ENCODE results near the gene NABP1.

Gene NABP1

GRCh38 chr2:191703079-191703725 lies 25.3 kb downstream of the NABP1 start:
- no peak for DNase-seq (ENCODE audit: low read depth in 2 of 2, low spot score in 1 of 2)

GRCh38 chr2:191705084-191705483 lies 27.1 kb downstream of the NABP1 start:
- no peak for DNase-seq (ENCODE audit: low read depth in 2 of 2, low spot score in 1 of 2)

- no peak for DNase-seq (ENCODE audit: low read depth in 2 of 2, low spot score in 1 of 2)
Measured at GRCh38 chr2:191705701-191706100, 27.8 kb downstream of the NABP1 start.

GRCh38 chr2:191706791-191707190 lies 28.9 kb downstream of the NABP1 start:
- DNase-seq (ENCODE audit: low read depth in 2 of 2, low spot score in 1 of 2) = no peak

- DNase-seq (ENCODE audit: low read depth in 2 of 2, low spot score in 1 of 2) = no peak
Measured at GRCh38 chr2:191707542-191707941, 29.6 kb downstream of the NABP1 start.

GRCh38 chr2:191710411-191710900 lies 32.5 kb downstream of the NABP1 start:
- no peak for DNase-seq (ENCODE audit: low read depth in 2 of 2, low spot score in 1 of 2)

GRCh38 chr2:191711621-191712020 lies 33.7 kb downstream of the NABP1 start:
- DNase-seq (ENCODE audit: low read depth in 2 of 2, low spot score in 1 of 2) = no peak

- no peak for DNase-seq (ENCODE audit: low read depth in 2 of 2, low spot score in 1 of 2)
Measured at GRCh38 chr2:191713837-191714236, 35.9 kb downstream of the NABP1 start.

- no peak for DNase-seq (ENCODE audit: low read depth in 2 of 2, low spot score in 1 of 2)
Measured at GRCh38 chr2:191714925-191715324, 37.0 kb downstream of the NABP1 start.

- no peak for DNase-seq (ENCODE audit: low read depth in 2 of 2, low spot score in 1 of 2)
Measured at GRCh38 chr2:191715471-191715870, 37.5 kb downstream of the NABP1 start.

- DNase-seq (ENCODE audit: low read depth in 2 of 2, low spot score in 1 of 2) = no peak
Measured at GRCh38 chr2:191719261-191719660, 41.3 kb downstream of the NABP1 start.

- no peak for DNase-seq (ENCODE audit: low read depth in 2 of 2, low spot score in 1 of 2)
Measured at GRCh38 chr2:191719938-191720337, 42.0 kb downstream of the NABP1 start.

- no peak for DNase-seq (ENCODE audit: low read depth in 2 of 2, low spot score in 1 of 2)
Measured at GRCh38 chr2:191721331-191721730, 43.4 kb downstream of the NABP1 start.

- DNase-seq (ENCODE audit: low read depth in 2 of 2, low spot score in 1 of 2) = no peak
Measured at GRCh38 chr2:191724015-191724414, 46.1 kb downstream of the NABP1 start.

GRCh38 chr2:191728750-191729624 lies 51.1 kb downstream of the NABP1 start:
- no peak for DNase-seq (ENCODE audit: low read depth in 2 of 2, low spot score in 1 of 2)

- DNase-seq (ENCODE audit: low read depth in 2 of 2, low spot score in 1 of 2) = no peak
Measured at GRCh38 chr2:191730263-191730662, 52.3 kb downstream of the NABP1 start.
